Stimulated activated CD4-positive, alpha-beta T cell treated with anti-CD3 and anti-CD28 coated beads, Interleukin-15, amount 100 ng/mL, for 1 hour (primary cell): ENCODE data around the gene CENPVL1.
"Not testable (repeated sequence)": the region's sequence is repeated elsewhere in the genome, so short reads cannot be mapped to it uniquely, and the experiment has no call there.

ENCODE experiments used
- DNase-seq, 2 donors: peaks; one replicate each; pipeline ENCODE4 v3.0.0-alpha.2; 2020; ENCODE audit warnings: low read depth in 1 of 2, low spot score in 1 of 2

CENPVL1 gene

DNA sequence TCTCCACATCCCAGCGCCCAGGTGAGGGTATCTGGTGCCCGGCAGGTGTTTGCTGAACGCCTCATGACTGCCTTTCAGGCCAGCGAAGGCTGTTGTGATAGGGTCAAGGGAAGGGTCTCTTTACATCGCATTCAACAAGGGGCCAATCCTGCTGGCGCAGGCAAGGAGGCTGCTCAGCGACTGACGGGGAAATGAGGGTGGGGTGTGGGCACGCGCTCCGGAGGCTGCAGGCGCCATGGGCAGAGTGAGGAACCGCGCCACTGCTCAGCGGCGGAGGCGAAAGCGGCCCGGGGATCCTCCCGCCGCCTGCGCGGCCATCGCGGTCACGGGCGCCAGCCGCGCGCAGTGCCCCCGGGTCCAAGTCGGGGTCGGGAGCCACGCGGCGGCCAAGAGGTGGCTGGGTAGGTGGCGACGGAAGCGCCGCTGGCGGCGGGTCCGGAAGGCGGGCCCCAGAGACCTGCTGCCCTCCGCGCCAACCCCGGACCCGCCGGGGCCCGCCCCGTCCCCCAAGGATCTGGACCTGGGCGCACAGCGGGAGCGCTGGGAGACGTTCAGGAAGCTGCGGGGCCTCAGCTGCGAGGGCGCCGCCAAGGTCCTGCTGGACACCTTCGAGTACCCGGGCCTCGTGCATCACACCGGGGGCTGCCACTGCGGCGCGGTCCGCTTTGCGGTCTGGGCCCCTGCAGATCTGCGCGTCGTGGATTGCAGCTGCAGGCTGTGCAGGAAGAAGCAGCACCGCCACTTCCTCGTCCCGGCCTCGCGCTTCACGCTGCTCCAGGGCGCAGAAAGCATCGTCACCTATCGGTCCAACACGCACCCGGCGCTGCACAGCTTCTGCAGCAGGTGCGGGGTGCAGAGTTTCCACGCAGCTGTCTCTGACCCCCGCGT lies at the start of gene CENPVL1:
CENPVL1 (plus strand) TSS at position 236 of the 888 bp plus-strand sequence; CDS start at position 236, 0 bp downstream.
- not testable (repeated sequence) for DNase-seq

DNA sequence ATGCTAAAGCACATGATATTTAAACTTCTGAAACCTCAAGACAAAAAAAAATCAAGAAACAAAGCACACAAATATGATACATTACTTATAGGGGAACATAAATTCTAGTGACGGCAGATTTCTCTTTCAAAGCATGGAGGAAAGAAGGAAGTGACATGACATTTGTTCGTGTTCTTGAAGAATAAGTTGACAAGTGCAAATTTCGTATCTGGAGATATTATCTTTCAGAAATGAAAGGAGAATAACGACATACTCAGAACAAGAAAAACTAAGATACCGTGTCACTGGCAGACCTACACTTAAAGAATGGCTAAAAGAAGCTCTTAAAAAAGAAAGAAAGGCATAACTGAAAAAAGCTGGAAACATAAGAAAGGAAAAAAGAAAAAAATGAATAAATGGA lies 44.3 kb upstream of the CENPVL1 start:
- DNase-seq: no peak

DNA sequence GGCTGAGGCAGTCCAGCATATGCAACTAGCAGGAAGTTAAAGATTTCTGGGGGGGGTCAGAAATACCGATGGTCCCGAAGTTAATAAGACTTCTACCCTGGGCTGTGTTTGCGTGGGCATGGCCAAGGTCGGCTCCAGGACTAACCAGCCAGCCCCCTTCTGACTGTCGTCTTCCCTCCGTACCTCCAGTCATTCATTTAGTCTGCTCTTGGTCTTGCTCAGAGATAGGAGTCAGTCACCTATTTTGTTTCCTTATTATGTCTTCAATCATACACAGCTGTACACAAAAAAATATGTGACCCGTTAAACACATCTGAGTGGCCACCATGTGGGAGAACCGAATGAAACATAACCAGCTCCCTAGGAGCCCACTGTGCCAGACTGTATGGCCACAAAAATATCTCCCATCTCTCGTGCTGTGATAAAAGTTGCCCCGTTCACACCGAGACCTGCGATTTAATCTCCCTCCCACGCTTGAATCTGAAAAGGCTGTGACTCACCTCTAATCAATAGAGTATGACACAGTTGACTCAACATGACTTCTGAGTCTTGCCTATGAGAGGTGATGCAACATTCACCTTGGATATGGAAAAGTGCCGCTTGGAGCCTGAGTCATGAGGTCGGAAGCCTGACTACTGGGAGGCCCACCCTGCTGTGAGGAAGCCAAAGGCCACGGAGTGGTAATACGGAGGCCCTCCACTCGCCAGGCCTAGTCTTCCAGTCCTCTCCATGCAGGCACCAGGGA lies 30.5 kb upstream of the CENPVL1 start:
- not testable (repeated sequence) for DNase-seq

DNA sequence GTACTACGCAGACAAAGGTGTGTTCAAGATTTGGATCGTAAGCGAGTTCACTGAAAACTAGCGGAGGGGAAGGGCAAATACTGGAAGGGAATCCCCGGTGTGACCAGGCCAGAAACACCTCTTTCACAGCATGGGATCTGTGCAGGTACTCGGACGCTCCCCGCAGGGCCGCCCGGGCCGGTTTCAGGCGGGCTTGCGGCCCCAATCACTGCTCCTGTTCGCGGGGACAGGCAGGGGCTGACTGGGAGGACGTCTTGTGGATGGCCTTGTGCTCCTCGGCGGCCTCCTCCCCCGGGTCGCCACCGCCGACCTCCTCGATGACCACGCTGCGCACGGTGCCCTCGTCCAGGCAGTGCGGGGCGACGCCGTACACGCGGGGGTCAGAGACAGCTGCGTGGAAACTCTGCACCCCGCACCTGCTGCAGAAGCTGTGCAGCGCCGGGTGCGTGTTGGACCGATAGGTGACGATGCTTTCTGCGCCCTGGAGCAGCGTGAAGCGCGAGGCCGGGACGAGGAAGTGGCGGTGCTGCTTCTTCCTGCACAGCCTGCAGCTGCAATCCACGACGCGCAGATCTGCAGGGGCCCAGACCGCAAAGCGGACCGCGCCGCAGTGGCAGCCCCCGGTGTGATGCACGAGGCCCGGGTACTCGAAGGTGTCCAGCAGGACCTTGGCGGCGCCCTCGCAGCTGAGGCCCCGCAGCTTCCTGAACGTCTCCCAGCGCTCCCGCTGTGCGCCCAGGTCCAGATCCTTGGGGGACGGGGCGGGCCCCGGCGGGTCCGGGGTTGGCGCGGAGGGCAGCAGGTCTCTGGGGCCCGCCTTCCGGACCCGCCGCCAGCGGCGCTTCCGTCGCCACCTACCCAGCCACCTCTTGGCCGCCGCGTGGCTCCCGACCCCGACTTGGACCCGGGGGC lies 28.2 kb upstream of the CENPVL1 start:
- not testable (repeated sequence) for DNase-seq

DNA sequence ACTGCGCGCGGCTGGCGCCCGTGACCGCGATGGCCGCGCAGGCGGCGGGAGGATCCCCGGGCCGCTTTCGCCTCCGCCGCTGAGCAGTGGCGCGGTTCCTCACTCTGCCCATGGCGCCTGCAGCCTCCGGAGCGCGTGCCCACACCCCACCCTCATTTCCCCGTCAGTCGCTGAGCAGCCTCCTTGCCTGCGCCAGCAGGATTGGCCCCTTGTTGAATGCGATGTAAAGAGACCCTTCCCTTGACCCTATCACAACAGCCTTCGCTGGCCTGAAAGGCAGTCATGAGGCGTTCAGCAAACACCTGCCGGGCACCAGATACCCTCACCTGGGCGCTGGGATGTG lies 27.6 kb upstream of the CENPVL1 start, which contains the start of gene CENPVL2:
CENPVL2 (minus strand) TSS at position 112 of the 343 bp plus-strand sequence; CDS start at position 112, 0 bp downstream.
- DNase-seq: not testable (repeated sequence)

DNA sequence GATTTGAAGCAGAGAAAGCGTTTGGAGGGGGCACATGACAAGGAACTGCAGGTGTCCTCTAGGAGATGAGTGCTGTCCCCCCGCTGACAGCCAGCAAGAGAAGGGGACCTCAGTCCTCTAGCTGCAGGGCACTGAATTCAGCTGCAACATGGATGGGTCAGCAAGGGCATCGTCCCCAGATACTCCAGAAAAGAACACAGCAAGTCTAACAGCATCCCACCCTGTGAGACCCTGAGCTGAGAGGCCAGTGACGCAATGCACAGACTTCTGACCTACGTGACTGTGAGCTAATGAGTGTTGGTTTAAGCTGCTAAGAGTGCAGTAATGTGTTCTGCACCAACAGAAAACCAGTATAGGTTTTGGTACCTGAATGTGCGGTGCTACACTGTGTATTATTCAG lies 16.1 kb upstream of the CENPVL1 start:
- DNase-seq: no peak

DNA sequence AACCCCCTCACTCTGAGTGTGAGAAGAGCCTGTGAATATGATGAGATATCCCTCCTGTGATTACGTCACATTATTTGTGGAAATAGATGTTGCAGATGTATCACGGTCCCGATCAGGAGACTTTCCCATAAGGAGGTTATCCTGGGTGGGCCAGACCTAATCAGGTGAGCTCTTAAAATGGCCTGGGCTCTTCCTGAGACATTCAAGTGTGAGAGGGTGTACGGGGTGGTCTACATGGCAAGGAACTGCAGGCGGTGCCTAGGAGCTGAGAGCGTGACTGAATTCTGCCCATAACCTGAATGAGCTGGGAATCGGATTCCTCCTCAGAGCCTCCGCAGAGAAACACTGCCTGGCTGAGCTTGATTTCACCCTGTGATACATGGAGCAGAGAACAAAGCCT lies 12.9 kb upstream of the CENPVL1 start:
- no peak for DNase-seq

DNA sequence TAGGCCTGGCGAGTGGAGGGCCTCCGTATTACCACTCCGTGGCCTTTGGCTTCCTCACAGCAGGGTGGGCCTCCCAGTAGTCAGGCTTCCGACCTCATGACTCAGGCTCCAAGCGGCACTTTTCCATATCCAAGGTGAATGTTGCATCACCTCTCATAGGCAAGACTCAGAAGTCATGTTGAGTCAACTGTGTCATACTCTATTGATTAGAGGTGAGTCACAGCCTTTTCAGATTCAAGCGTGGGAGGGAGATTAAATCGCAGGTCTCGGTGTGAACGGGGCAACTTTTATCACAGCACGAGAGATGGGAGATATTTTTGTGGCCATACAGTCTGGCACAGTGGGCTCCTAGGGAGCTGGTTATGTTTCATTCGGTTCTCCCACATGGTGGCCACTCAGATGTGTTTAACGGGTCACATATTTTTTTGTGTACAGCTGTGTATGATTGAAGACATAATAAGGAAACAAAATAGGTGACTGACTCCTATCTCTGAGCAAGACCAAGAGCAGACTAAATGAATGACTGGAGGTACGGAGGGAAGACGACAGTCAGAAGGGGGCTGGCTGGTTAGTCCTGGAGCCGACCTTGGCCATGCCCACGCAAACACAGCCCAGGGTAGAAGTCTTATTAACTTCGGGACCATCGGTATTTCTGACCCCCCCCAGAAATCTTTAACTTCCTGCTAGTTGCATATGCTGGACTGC lies 2.8 kb downstream of the CENPVL1 start:
- DNase-seq: not testable (repeated sequence)

DNA sequence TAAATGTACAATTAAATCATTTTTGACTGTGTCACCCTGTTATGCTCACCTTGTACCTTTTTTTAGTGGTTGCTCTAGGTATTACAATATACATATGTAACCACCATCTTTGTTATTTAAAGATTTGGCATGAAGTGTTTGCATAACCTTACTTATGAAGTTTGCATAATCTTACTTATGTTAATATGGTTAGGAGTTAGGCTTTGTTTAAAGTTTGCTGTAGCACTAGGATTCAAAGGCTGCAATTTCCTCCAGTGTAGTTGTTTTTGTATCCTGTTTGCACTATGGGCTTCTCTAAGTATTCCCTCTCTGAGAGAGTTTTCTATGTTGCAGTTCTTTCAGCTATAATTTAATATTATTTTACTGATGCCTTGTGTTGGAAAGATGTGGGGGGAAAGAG lies 17.9 kb downstream of the CENPVL1 start:
- DNase-seq: no peak

DNA sequence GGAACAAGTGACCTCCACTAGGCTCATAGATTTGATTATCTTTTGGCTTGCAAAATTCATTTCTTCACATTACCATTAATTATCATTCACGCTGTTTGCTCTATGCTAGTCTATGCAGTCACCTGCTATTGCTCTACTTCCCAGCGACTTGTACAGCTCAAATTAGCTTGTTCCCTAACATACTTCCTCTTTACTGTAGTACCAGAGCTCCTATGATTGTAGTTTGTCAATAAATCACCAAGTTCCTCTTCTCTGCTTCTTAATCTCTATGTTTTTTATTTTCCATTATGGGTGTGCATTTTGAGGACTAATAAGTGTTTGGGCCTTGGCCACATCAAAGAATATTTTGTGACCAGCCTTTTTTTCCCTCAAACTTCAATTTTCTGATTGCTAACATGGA lies 26.8 kb downstream of the CENPVL1 start:
- DNase-seq: no peak

DNA sequence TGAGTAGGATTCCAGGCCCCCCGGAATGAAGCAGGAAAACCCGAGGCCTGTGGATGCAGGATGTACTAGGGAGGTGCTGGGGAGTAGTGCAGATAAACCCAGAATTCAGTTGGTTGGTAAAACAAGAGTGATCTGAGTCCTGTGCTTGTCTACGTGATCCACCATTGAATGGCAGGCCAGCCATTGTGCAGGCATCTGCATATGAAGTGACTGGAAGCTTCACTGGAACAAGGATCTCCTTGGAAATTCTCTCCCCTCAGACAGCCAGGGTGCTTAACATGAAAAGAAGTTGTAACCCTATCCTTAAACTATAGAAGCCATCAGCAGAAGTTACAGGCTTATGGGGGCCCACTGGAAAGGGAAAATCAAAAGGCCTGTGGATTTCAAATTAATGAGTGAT lies 32.3 kb downstream of the CENPVL1 start:
- DNase-seq: no peak

DNA sequence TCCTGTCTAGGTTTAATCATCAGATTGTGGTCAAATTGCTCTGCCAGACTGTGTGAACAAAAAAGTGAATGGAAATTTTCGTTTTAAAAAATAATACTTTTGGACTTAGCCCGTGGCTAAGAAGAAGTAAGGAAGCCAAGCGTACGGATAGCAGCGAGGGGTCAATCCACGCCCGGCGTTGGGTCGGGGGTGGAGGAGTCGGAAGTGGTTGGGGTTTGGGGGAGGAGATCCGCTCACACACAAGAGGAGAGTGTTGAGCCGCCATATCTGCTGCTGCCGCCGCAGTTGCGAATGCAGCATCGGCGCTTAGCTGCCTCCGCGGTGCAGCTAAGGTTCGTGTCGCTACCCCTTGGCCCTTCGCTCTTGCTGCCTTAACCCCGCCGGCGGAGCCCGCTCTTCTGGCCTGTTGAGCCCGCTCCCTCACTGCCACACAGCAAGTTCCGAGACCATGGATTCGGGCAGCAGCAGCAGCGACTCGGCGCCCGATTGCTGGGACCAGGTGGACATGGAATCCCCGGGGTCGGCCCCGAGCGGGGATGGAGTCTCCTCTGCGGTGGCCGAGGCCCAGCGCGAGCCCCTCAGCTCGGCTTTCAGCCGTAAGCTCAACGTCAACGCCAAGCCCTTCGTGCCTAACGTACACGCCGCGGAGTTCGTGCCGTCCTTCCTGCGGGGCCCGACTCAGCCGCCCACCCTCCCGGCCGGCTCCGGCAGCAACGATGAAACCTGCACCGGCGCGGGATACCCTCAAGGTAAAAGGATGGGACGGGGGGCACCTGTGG lies 33.1 kb downstream of the CENPVL1 start, which contains the start of gene GSPT2:
GSPT2 (plus strand) TSS at position 264 of the 779 bp plus-strand sequence; CDS start at position 449, 185 bp downstream.
- peak; percentile 7 to 23 for DNase-seq

DNA sequence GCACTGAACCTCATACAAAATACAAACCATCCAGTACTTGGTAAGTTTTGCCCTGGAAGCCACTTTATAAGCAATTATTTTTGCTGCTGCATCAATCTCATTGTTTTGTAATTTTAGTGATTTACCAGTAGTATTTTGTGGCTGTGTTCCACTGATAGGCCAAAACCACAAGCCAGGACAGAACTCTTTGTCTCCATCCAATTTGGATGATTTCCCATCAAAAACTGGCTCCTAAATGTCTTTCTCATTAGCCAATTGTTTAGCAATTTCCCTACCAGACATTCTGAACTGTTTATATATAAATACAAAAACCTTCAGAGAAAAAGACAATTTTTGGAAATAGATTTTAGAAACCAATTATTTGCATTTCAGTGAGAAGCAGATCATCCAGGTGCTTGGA lies 37.4 kb downstream of the CENPVL1 start:
- DNase-seq: no peak

DNA sequence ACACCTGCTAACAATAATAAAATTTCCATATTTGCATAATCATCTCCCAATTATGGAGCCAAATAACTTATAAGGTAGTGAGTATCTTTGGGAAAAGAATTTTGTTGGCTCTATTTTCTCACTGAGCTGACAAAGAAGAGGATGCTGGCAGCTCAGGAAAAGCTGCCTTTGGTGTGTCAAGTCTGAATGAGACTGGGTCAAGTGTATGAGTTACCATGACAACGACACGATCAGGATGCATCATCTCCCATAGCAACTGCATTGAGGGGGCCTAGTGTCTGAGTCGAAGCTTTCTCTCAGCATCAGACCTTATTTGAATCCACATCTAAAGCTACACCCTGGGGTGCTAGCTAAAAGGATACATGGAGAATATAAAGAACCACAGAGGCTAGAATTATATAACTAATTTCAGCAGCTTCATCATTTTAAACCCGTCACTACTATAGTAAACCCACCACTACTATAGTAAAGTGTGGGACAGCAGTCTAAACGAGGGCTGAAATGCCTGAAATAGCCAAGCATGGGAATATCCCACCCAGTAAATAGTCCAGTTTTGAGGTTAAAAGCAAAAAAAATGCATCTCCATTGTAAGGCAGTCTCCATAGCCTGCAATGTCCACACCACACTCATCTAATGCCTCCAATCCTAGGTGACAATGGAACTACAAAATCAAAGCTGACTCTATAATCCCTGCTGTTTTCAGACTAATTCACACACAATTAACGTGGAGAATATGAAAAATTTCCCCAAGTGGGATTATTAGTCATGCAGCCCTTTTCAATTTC lies 48.9 kb downstream of the CENPVL1 start:
- DNase-seq: no peak

DNA sequence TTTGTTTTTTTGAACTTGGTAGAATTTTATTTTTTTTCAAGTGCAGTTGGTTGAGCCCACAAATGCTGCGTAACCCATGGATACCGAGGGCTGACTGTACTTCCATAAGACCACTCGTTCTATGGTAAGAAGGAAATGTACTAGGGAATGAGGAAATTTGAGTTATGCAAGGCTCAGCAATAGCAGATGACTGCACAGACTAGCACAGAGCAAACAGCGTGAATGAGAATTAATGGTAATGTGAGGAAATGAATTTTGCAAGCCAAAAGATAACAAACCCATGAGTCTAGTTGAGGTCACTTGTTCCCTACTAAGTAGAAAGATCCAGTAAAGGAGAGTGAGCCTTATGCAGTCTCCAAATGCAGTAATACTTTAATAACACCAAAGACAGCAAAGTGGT lies 50.3 kb downstream of the CENPVL1 start:
- no peak for DNase-seq
